Neural cell (in vitro differentiated cells): Measurements from ENCODE around the gene FOXK1. TPM values are rescaled to one million over a fixed set of nuclear protein-coding genes. Genes with fewer than 3 reads are reported as not detected.
"Not testable (repeated sequence)": the region's sequence is repeated elsewhere in the genome, so short reads cannot be mapped to it uniquely, and the experiment has no call there.

Experiments used
- H2AFZ ChIP-seq: fragments of 200-600, 300-800 bp; sonication (generic), shearing (Covaris generic); 2 replicates; pipeline ENCODE4 v1.6.0; 2014; ENCODE audit warnings: low read depth, mild to moderate bottlenecking, antibody characterized with exemption, low read length, moderate library complexity
- H3F3A ChIP-seq: fragments of 200-600 bp; shearing (Covaris generic); 2 replicates; pipeline ENCODE4 v1.6.1; 2016; ENCODE audit warnings: mild to moderate bottlenecking, moderate library complexity, mixed read lengths, antibody characterized with exemption, low read length; ENCODE audit not compliant: insufficient read depth, poor library complexity, severe bottlenecking
- H3K27ac ChIP-seq: fragments of 200-600, 300-800 bp; sonication (generic), shearing (Covaris generic); 2 replicates; pipeline ENCODE4 v1.5.1; 2014; ENCODE audit warnings: mild to moderate bottlenecking, low read length, moderate library complexity
- H3K27me3 ChIP-seq: fragments of 300-800, 200-600 bp; sonication (generic), shearing (Covaris generic); 2 replicates; pipeline ENCODE4 v1.6.0; 2014; ENCODE audit warnings: mild to moderate bottlenecking, low read depth, low read length, moderate library complexity; ENCODE audit not compliant: insufficient read depth
- H3K36me3 ChIP-seq: fragments of 300-800, 200-600 bp; sonication (generic), shearing (Covaris generic); 2 replicates; pipeline ENCODE4 v1.5.1; 2014; ENCODE audit warnings: mild to moderate bottlenecking, antibody characterized with exemption, low read length, moderate library complexity; ENCODE audit not compliant: insufficient read depth
- H3K4me2 ChIP-seq: fragments of 300-800, 200-600 bp; sonication (generic), shearing (Covaris generic); 2 replicates; pipeline ENCODE4 v1.6.0; 2014; ENCODE audit warnings: mild to moderate bottlenecking, low read length
- H3K4me3 ChIP-seq: fragments of 300-800, 200-600 bp; sonication (generic), shearing (Covaris generic); 2 replicates; pipeline ENCODE4 v1.5.1; 2014; ENCODE audit warnings: mild to moderate bottlenecking, low read length, moderate library complexity
- H3K79me2 ChIP-seq: fragments of 200-600 bp; shearing (Covaris generic); replicated peaks from 2 replicates; pipeline ENCODE4 v1.6.0; 2014; ENCODE audit warnings: mild to moderate bottlenecking, low read length, moderate library complexity; ENCODE audit not compliant: insufficient read depth
- H3K9ac ChIP-seq: fragments of 300-800, 200-600 bp; sonication (generic), shearing (Covaris generic); 2 replicates; pipeline ENCODE4 v1.6.1; 2016; ENCODE audit warnings: mild to moderate bottlenecking, low read length, mixed read lengths
- H3K9me2 ChIP-seq: fragments of 200-600 bp; shearing (Covaris generic); 2 replicates; pipeline ENCODE4 v1.6.1; 2016; ENCODE audit warnings: mild to moderate bottlenecking, low read length, mixed read lengths; ENCODE audit not compliant: insufficient read depth
- H3K9me3 ChIP-seq: fragments of 200-600, 300-800 bp; sonication (generic), shearing (Covaris generic); 2 replicates; pipeline ENCODE4 v1.6.1; 2016; ENCODE audit warnings: mild to moderate bottlenecking, mixed run types, low read length, moderate library complexity, mixed read lengths
- H4K20me1 ChIP-seq: fragments of 200-600 bp; shearing (Covaris generic); 2 replicates; pipeline ENCODE4 v1.6.1; 2016; ENCODE audit warnings: mild to moderate bottlenecking, mixed run types; ENCODE audit not compliant: insufficient read depth
- CTCF ChIP-seq: fragments of 450-650 bp; IDR thresholded peaks from 2 replicates; pipeline ENCODE4 v1.5.1; 2014; ENCODE audit warnings: antibody characterized with exemption, mild to moderate bottlenecking, moderate library complexity; ENCODE audit not compliant: poor library complexity, severe bottlenecking
- EP300 ChIP-seq: fragments of 450-650 bp; conservative IDR thresholded peaks from 2 replicates; pipeline ENCODE4 v1.6.1; 2014; ENCODE audit warnings: antibody characterized with exemption, mild to moderate bottlenecking, moderate library complexity; ENCODE audit not compliant: poor library complexity, severe bottlenecking
- EZH2 ChIP-seq: fragments of 200-600, 300-800 bp; shearing (Covaris generic), sonication (generic); IDR thresholded peaks from 2 replicates; pipeline ENCODE4 v1.6.1; 2014; ENCODE audit warnings: antibody characterized with exemption, low read length, borderline replicate concordance, mild to moderate bottlenecking; ENCODE audit not compliant: insufficient read depth, poor library complexity, severe bottlenecking
- MXI1 ChIP-seq: fragments of 450-650 bp; conservative IDR thresholded peaks from 2 replicates; pipeline ENCODE4 v1.6.1; 2014; ENCODE audit warnings: antibody characterized with exemption, mild to moderate bottlenecking; ENCODE audit not compliant: poor library complexity, severe bottlenecking
- POLR2AphosphoS5 ChIP-seq: IDR thresholded peaks from 2 replicates; pipeline ENCODE4 v1.6.1; 2012
- RAD21 ChIP-seq: fragments of 450-650 bp; conservative IDR thresholded peaks from 2 replicates; pipeline ENCODE4 v1.6.1; 2014; ENCODE audit warnings: antibody characterized with exemption, mild to moderate bottlenecking, moderate library complexity
- REST ChIP-seq: IDR thresholded peaks from 2 replicates; pipeline ENCODE4 v1.6.1; 2012; ENCODE audit warnings: borderline replicate concordance
- SMC3 ChIP-seq: fragments of 450-650 bp; conservative IDR thresholded peaks from 2 replicates; pipeline ENCODE4 v1.6.1; 2014; ENCODE audit warnings: antibody characterized with exemption, mild to moderate bottlenecking, moderate library complexity; ENCODE audit not compliant: poor library complexity
- TAF1 ChIP-seq: IDR thresholded peaks from 2 replicates; pipeline ENCODE4 v1.6.1; 2012; ENCODE audit warnings: low read depth
- polyA plus RNA-seq: library from polyadenylated mRNA; depleted of rRNA; stranded (reverse); fragments of >200 nt; gene quantifications from 2 replicates; pipeline ENCODE4 v1.2.3, GENCODE V29; 2014

Gene FOXK1
- polyA plus RNA-seq, 1 donor from 2014 or later: 7.4 TPM

GRCh38 chr7:4684846-4685245 is 2.8 kb downstream of the FOXK1 start:
- TF ChIP-seq SMC3: no peak
- no peak for TF ChIP-seq EP300
- TF ChIP-seq MXI1: no peak
- TF ChIP-seq EZH2: no peak
- TF ChIP-seq RAD21: no peak
- no peak for TF ChIP-seq REST
- TF ChIP-seq TAF1: no peak
- no peak for TF ChIP-seq POLR2AphosphoS5
- TF ChIP-seq CTCF: no peak
- Histone ChIP-seq H3K4me3 (peak overlapping the region; percentile 87), H3K27me3 (no peaks in the 10 kb centered on the region), H3K27ac (peak overlapping the region; percentile 16), H3K36me3 (no peaks in the 10 kb centered on the region), H3K79me2 (peaks cover 64% of the 10 kb centered on the region), H3K9me2 (no peaks in the 10 kb centered on the region), H4K20me1 (no peaks in the 10 kb centered on the region), H3K9me3 (no peaks in the 10 kb centered on the region), H3K9ac (peak overlapping the region; percentile 78), H3K4me2 (peak overlapping the region; percentile 63), H2AFZ (no peak overlapping the region), H3F3A (no peaks in the 10 kb centered on the region)

GRCh38 chr7:4685676-4686075 is 3.6 kb downstream of the FOXK1 start:
- not testable (repeated sequence) for H3K27ac ChIP-seq, H4K20me1 ChIP-seq, H3K4me3 ChIP-seq, H3F3A ChIP-seq, H2AFZ ChIP-seq, H3K4me2 ChIP-seq, H3K27me3 ChIP-seq, H3K9ac ChIP-seq, H3K9me3 ChIP-seq, H3K9me2 ChIP-seq, H3K36me3 ChIP-seq
- peaks cover 64% of the 10 kb centered on the region for H3K79me2 ChIP-seq

GRCh38 chr7:4687956-4688355 is 5.9 kb downstream of the FOXK1 start:
- TF ChIP-seq SMC3 (no peak), EZH2 (no peak), EP300 (no peak), CTCF (no peak), MXI1 (no peak), RAD21 (no peak), TAF1 (no peak), POLR2AphosphoS5 (no peak), REST (no peak)
- H3K9ac ChIP-seq: no peak overlapping the region
- no peak overlapping the region for H3K4me2 ChIP-seq
- no peaks in the 10 kb centered on the region for H3K9me3 ChIP-seq
- H3K36me3 ChIP-seq: no peaks in the 10 kb centered on the region
- no peaks in the 10 kb centered on the region for H3F3A ChIP-seq
- H3K79me2 ChIP-seq: peaks cover 75% of the 10 kb centered on the region
- H4K20me1 ChIP-seq: no peaks in the 10 kb centered on the region
- no peaks in the 10 kb centered on the region for H3K9me2 ChIP-seq
- no peaks in the 10 kb centered on the region for H3K27me3 ChIP-seq
- no peak overlapping the region for H2AFZ ChIP-seq
- no peak overlapping the region for H3K4me3 ChIP-seq
- no peak overlapping the region for H3K27ac ChIP-seq
